Liver (tissue), 9 donors: ENCODE data around the gene NECTIN1. TPM values are rescaled to one million over a fixed set of nuclear protein-coding genes. Genes with fewer than 3 reads are reported as not detected.

Experiments used
- DNase-seq: peaks from one replicate; pipeline ENCODE4 v3.0.0-alpha.2; 2017; ENCODE audit warnings: low spot score
- H3K27ac ChIP-seq, 2 donors: one replicate each; pipeline ENCODE4 v1.7.0; 2013; ENCODE audit warnings: inconsistent platforms in 2 of 2, low read length in 2 of 2, control low read depth in 1 of 2, low read depth in 1 of 2, mild to moderate bottlenecking in 1 of 2
- H3K27me3 ChIP-seq, 4 donors: one replicate each; pipeline versions ENCODE4 v1.6.1 to v1.7.0; 2013; ENCODE audit warnings: low read length in 3 of 4, inconsistent platforms in 1 of 4, mild to moderate bottlenecking in 1 of 4, moderate library complexity in 1 of 4; ENCODE audit not compliant: control insufficient read depth in 4 of 4, insufficient read depth in 4 of 4
- H3K36me3 ChIP-seq, 4 donors: one replicate each; pipeline versions ENCODE4 v1.6.1 to v1.7.0; 2013; ENCODE audit warnings: low read length in 3 of 4, mild to moderate bottlenecking in 3 of 4, low read depth in 1 of 4, moderate library complexity in 1 of 4; ENCODE audit not compliant: control insufficient read depth in 4 of 4, insufficient read depth in 3 of 4
- H3K4me1 ChIP-seq, 4 donors: one replicate each; pipeline versions ENCODE4 v1.6.1 to v1.7.0; 2013; ENCODE audit warnings: low read length in 3 of 4, mild to moderate bottlenecking in 3 of 4, moderate library complexity in 1 of 4; ENCODE audit not compliant: control insufficient read depth in 4 of 4, insufficient read depth in 4 of 4
- H3K4me3 ChIP-seq, 3 donors: one replicate each; pipeline versions ENCODE4 v1.6.1 to v1.7.0; 2013; ENCODE audit warnings: low read length in 3 of 3, control low read depth in 1 of 3, low read depth in 1 of 3, mild to moderate bottlenecking in 1 of 3
- H3K9ac ChIP-seq, 2 donors: one replicate each; pipeline ENCODE4 v1.7.0; 2013; ENCODE audit warnings: low read length in 2 of 2, mild to moderate bottlenecking in 2 of 2, moderate library complexity in 2 of 2, control low read depth in 1 of 2, low read depth in 1 of 2
- H3K9me3 ChIP-seq, 4 donors: one replicate each; pipeline versions ENCODE4 v1.6.1 to v1.7.0; 2013; ENCODE audit warnings: low read length in 3 of 4; ENCODE audit not compliant: control insufficient read depth in 4 of 4
- EGR1 ChIP-seq, 2 donors: IDR thresholded peaks; 2 replicates each; pipeline ENCODE4 v1.6.1; 2016 to 2018; ENCODE audit warnings: antibody characterized with exemption in 2 of 2, low read depth in 2 of 2
- FOXA1 ChIP-seq: IDR thresholded peaks from 2 replicates; pipeline ENCODE4 v1.6.1; 2016; ENCODE audit warnings: antibody characterized with exemption
- GABPA ChIP-seq, 2 donors: IDR thresholded peaks in 1 of 2; conservative IDR thresholded peaks in 1 of 2; 2 replicates each; pipeline ENCODE4 v1.6.1; 2016; ENCODE audit warnings: antibody characterized with exemption in 2 of 2, mild to moderate bottlenecking in 1 of 2, moderate library complexity in 1 of 2
- HNF4A ChIP-seq, 2 donors: conservative IDR thresholded peaks; 2 replicates each; pipeline ENCODE4 v1.6.1; 2016; ENCODE audit warnings: antibody characterized with exemption in 2 of 2, mild to moderate bottlenecking in 2 of 2
- HNF4G ChIP-seq: IDR thresholded peaks from 2 replicates; pipeline ENCODE4 v1.6.1; 2016; ENCODE audit warnings: antibody characterized with exemption
- NR2F2 ChIP-seq: IDR thresholded peaks from 2 replicates; pipeline ENCODE4 v1.6.1; 2016; ENCODE audit warnings: antibody characterized with exemption
- RAD21 ChIP-seq, 2 donors: IDR thresholded peaks; 2 replicates each; pipeline ENCODE4 v1.6.1; 2016; ENCODE audit warnings: antibody characterized with exemption in 2 of 2, mild to moderate bottlenecking in 2 of 2
- RXRA ChIP-seq, 2 donors: IDR thresholded peaks; 2 replicates each; pipeline ENCODE4 v1.6.1; 2017 to 2018; ENCODE audit warnings: antibody characterized with exemption in 2 of 2, mild to moderate bottlenecking in 1 of 2
- SP1 ChIP-seq: IDR thresholded peaks from 2 replicates; pipeline ENCODE4 v1.6.1; 2018; ENCODE audit warnings: antibody characterized with exemption, mild to moderate bottlenecking
- YY1 ChIP-seq: IDR thresholded peaks from 2 replicates; pipeline ENCODE4 v1.6.1; 2016; ENCODE audit warnings: antibody characterized with exemption, mild to moderate bottlenecking
- WGBS: extraction: QIAGEN DNeasy Blood & Tissue Kit; methylation state at CpG from one replicate; pipeline ENCODE4 v1.1.7; 2013; 5-methylcytosine and 5-hydroxymethylcytosine counted together
- polyA plus RNA-seq, 2 donors: library from polyadenylated mRNA; stranded (reverse) in 1 of 2; unstranded in 1 of 2; fragments of 200-250 nt in 1 of 2; fragments of >200 nt in 1 of 2; fragmentation: Nextera tagmentation in 1 of 2; extraction: Ambion mirVana in 1 of 2; gene quantifications; one replicate each; pipeline versions ENCODE4 v1.2.1 to v1.2.3, GENCODE V29; 2013 to 2015
- total RNA-seq, 2 donors: library from RNA; depleted of rRNA; stranded (reverse); fragments of >200 nt; gene quantifications; one replicate each; pipeline ENCODE4 v1.2.3, GENCODE V29; 2014
- TF ChIP-seq, protein P1 (sequence below): IDR thresholded peaks from 2 replicates; pipeline ENCODE4 v1.6.1; 2016; ENCODE audit warnings: antibody characterized with exemption
- TF ChIP-seq, protein P2 (sequence below): fragments of 150-350 bp; IDR thresholded peaks from 2 replicates; pipeline ENCODE4 v1.5.1; 2017; ENCODE audit warnings: improper control_type of control experiment, low read depth, low read length; ENCODE audit not compliant: missing input control
- TF ChIP-seq, protein P3 (sequence below): IDR thresholded peaks from 2 replicates; pipeline ENCODE4 v1.6.1; 2016; ENCODE audit warnings: antibody characterized with exemption, mild to moderate bottlenecking
- donor health status: healthy.
- donor health status: healthy.
- donor health status: healthy.
- donor health status: healthy.
- donor health status: healthy.

The NECTIN1 gene
- total and polyA plus RNA-seq, 4 donors = 0.69 to 7.7 (median 5.0) TPM

DNA sequence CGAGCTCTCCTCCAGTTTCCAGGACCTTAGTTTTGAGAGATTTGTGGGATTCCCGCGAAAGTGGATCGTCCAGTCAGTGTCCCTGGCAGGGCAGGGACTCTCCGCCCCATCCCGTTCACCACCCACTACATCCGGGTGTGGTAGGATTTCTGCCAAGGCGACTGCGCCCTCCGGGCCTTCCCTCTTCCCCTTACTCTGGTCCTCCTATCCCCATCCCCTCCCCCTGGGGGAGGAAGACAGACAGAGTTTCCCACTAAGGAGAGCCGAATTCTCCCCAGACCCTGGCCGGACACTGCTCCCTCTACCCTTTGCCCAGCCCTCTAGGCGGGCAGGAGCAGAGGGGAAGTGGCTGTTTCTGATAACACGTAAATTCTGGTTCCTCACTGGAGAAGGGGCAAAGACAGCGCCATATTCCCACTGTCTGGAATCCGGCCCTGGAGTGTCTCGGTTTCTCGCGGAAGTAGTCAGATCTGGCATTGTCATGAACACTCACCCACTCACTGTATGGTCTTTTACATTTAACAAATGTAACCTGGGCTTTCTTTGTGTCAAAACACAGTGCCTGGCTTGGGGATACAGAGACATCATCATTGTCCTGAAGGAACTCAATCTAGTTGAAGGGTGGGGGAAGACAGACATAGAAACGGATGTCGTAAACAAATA is 1.1 kb upstream of the NECTIN1 start:
- Histone ChIP-seq H3K27ac (peak overlapping the region; percentile 67 to 80), H3K4me1 (peaks cover 10 to 29% (median 19%) of the 10 kb centered on the region in 4 donors), H3K9ac (peak overlapping the region in 1 of 2 donors; percentile 49), H3K27me3 (no peaks in the 10 kb centered on the region), H3K9me3 (no peaks in the 10 kb centered on the region), H3K36me3 (no peaks in the 10 kb centered on the region), H3K4me3 (peak overlapping the region in 2 of 3 donors; percentile 45 to 86)
- WGBS = 25% methylated on average over 21 of the region's 21 CpGs
- TF ChIP-seq RXRA (IDR thresholded peaks at IDR 0.05) (no peak), YY1 (no peak), GABPA (IDR thresholded peaks at IDR 0.05 in 1 of 2, conservative IDR thresholded peaks at IDR 0.05 in 1 of 2) (peak in 1 of 2 donors; percentile 49), HNF4A (conservative IDR thresholded peaks at IDR 0.05) (no peak), NR2F2 (peak; percentile 16), EGR1 (IDR thresholded peaks at IDR 0.05; ENCODE audit: low read depth in 2 of 2) (no peak), RAD21 (IDR thresholded peaks at IDR 0.05) (peak in 1 of 2 donors; percentile 4)
- TF ChIP-seq, protein P1, sequence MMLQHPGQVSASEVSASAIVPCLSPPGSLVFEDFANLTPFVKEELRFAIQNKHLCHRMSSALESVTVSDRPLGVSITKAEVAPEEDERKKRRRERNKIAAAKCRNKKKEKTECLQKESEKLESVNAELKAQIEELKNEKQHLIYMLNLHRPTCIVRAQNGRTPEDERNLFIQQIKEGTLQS = no peak
- DNase-seq = no peak

DNA sequence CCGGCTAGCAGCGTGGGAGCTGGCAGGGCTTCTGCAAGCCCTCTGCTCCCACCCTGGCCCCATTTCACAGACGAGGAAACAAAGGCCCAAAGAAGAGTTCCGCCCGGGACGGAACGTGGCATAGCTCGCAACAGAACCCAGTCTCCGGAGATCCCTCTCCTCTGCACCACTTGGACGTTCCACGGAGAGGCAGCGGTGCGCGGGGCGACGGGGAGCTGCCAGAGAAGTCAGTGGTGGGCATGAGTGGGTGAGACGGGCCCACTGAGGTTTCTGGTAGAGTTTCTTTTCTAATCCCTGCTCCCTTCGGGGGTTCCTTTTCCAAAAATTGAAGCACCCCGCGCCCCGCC is 554 bp upstream of the NECTIN1 start:
- peak overlapping the region; percentile 45 to 86 (median 61) for H3K4me3 ChIP-seq
- H3K27ac ChIP-seq = peak overlapping the region; percentile 67 to 80
- no peaks in the 10 kb centered on the region for H3K27me3 ChIP-seq
- 1% methylated on average over 21 of the region's 21 CpGs for WGBS
- no peak for DNase-seq
- peaks cover 10 to 29% (median 19%) of the 10 kb centered on the region in 4 donors for H3K4me1 ChIP-seq
- H3K36me3 ChIP-seq = no peaks in the 10 kb centered on the region
- no peak for TF ChIP-seq EGR1 (IDR thresholded peaks at IDR 0.05; ENCODE audit: low read depth in 2 of 2)
- TF ChIP-seq, protein P2, sequence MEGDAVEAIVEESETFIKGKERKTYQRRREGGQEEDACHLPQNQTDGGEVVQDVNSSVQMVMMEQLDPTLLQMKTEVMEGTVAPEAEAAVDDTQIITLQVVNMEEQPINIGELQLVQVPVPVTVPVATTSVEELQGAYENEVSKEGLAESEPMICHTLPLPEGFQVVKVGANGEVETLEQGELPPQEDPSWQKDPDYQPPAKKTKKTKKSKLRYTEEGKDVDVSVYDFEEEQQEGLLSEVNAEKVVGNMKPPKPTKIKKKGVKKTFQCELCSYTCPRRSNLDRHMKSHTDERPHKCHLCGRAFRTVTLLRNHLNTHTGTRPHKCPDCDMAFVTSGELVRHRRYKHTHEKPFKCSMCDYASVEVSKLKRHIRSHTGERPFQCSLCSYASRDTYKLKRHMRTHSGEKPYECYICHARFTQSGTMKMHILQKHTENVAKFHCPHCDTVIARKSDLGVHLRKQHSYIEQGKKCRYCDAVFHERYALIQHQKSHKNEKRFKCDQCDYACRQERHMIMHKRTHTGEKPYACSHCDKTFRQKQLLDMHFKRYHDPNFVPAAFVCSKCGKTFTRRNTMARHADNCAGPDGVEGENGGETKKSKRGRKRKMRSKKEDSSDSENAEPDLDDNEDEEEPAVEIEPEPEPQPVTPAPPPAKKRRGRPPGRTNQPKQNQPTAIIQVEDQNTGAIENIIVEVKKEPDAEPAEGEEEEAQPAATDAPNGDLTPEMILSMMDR = no peak
- no peak for TF ChIP-seq HNF4G
- TF ChIP-seq, protein P3, sequence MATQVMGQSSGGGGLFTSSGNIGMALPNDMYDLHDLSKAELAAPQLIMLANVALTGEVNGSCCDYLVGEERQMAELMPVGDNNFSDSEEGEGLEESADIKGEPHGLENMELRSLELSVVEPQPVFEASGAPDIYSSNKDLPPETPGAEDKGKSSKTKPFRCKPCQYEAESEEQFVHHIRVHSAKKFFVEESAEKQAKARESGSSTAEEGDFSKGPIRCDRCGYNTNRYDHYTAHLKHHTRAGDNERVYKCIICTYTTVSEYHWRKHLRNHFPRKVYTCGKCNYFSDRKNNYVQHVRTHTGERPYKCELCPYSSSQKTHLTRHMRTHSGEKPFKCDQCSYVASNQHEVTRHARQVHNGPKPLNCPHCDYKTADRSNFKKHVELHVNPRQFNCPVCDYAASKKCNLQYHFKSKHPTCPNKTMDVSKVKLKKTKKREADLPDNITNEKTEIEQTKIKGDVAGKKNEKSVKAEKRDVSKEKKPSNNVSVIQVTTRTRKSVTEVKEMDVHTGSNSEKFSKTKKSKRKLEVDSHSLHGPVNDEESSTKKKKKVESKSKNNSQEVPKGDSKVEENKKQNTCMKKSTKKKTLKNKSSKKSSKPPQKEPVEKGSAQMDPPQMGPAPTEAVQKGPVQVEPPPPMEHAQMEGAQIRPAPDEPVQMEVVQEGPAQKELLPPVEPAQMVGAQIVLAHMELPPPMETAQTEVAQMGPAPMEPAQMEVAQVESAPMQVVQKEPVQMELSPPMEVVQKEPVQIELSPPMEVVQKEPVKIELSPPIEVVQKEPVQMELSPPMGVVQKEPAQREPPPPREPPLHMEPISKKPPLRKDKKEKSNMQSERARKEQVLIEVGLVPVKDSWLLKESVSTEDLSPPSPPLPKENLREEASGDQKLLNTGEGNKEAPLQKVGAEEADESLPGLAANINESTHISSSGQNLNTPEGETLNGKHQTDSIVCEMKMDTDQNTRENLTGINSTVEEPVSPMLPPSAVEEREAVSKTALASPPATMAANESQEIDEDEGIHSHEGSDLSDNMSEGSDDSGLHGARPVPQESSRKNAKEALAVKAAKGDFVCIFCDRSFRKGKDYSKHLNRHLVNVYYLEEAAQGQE = no peak
- no peak for TF ChIP-seq HNF4A (conservative IDR thresholded peaks at IDR 0.05)
- TF ChIP-seq, protein P1 = no peak
- TF ChIP-seq YY1 = no peak
- TF ChIP-seq FOXA1 = no peak
- no peak for TF ChIP-seq NR2F2
- no peak for TF ChIP-seq RXRA (IDR thresholded peaks at IDR 0.05)
- TF ChIP-seq SP1 = no peak
- peak overlapping the region in 1 of 2 donors; percentile 49 for H3K9ac ChIP-seq
- no peaks in the 10 kb centered on the region for H3K9me3 ChIP-seq
